SK-N-SH (cell line): ENCODE results near the gene SCOC. TPM values are rescaled to one million over a fixed set of nuclear protein-coding genes. Genes with fewer than 3 reads are reported as not detected.

Experiments used
- CTCF ChIA-PET: fragments of 300-600, 350-600 bp; formaldehyde crosslinking; extraction: SDS; loops from one replicate; lab custom pipeline; 2021; lab: Yijun Ruan, JAX
- POLR2A ChIA-PET: fragments of 350-600 bp; sonication (Branson Sonifier 250); formaldehyde crosslinking; extraction: SDS; loops from one replicate; lab custom pipeline; 2020; ENCODE audit warnings: antibody characterized with exemption, inconsistent platforms; lab: Yijun Ruan, JAX
- DNase-seq: peaks from one replicate; pipeline ENCODE4 v3.0.0; 2012
- H2AFZ ChIP-seq: fragments of 200-600 bp; sonication (generic); 2 replicates; pipeline ENCODE4 v1.8.1; 2016; ENCODE audit warnings: antibody characterized with exemption, mild to moderate bottlenecking, low read depth
- H3F3A ChIP-seq: fragments of 200-600 bp; sonication (generic); replicated peaks from 2 replicates; pipeline ENCODE3; 2016; ENCODE audit warnings: antibody characterized with exemption, mild to moderate bottlenecking; ENCODE audit not compliant: insufficient read depth
- H3K27ac ChIP-seq, 2 experiments: fragments of 200-500 bp in 1 of 2; fragments of 200-600 bp in 1 of 2; sonication (Bioruptor generic) in 1 of 2; sonication (generic), shearing (Covaris generic) in 1 of 2; 2 replicates each; pipeline versions ENCODE4 v1.5.1 to v1.6.1; 2014 to 2016; ENCODE audit warnings: low read depth in 2 of 2, inconsistent platforms in 1 of 2, low read length in 1 of 2, mild to moderate bottlenecking in 1 of 2, mixed read lengths in 1 of 2
- H3K27me3 ChIP-seq: fragments of 200-600 bp; sonication (generic), shearing (Covaris generic); 2 replicates; pipeline ENCODE4 v1.6.1; 2016; ENCODE audit warnings: mixed run types; ENCODE audit not compliant: insufficient read depth
- H3K36me3 ChIP-seq, 2 experiments: fragments of 200-500 bp in 1 of 2; fragments of 200-600 bp in 1 of 2; sonication (Bioruptor generic) in 1 of 2; sonication (generic) in 1 of 2; replicated peaks in 1 of 2; 2 replicates each; pipeline versions ENCODE3 to v1.5.1; 2014 to 2016; ENCODE audit warnings: low read length in 1 of 2, mild to moderate bottlenecking in 1 of 2; ENCODE audit not compliant: insufficient read depth in 2 of 2, control insufficient read depth in 1 of 2
- H3K4me1 ChIP-seq, 2 experiments: fragments of 200-500 bp in 1 of 2; fragments of 200-600 bp in 1 of 2; sonication (Bioruptor generic) in 1 of 2; sonication (generic), shearing (Covaris generic) in 1 of 2; 2 replicates each; pipeline versions ENCODE4 v1.5.1 to v1.6.1; 2014 to 2016; ENCODE audit warnings: low read depth in 1 of 2, low read length in 1 of 2, mixed run types in 1 of 2; ENCODE audit not compliant: insufficient read depth in 2 of 2, control insufficient read depth in 1 of 2
- H3K4me2 ChIP-seq: fragments of 200-600 bp; sonication (generic), shearing (Covaris generic); 2 replicates; pipeline ENCODE4 v1.6.1; 2017; ENCODE audit warnings: mixed run types
- H3K4me3 ChIP-seq, 2 experiments: fragments of 200-500 bp in 1 of 2; fragments of 200-600 bp in 1 of 2; sonication (Bioruptor generic) in 1 of 2; sonication (generic), shearing (Covaris generic) in 1 of 2; 2 replicates each; pipeline versions ENCODE4 v1.5.1 to v1.8.1; 2014 to 2016; ENCODE audit warnings: low read depth in 2 of 2, inconsistent platforms in 1 of 2, low read length in 1 of 2, mild to moderate bottlenecking in 1 of 2, mixed read lengths in 1 of 2, moderate library complexity in 1 of 2
- H3K79me2 ChIP-seq: fragments of 200-600 bp; sonication (generic); 2 replicates; pipeline ENCODE4 v1.8.1; 2017; ENCODE audit warnings: mild to moderate bottlenecking; ENCODE audit not compliant: insufficient read depth
- H3K9ac ChIP-seq: fragments of 200-600 bp; sonication (generic); 2 replicates; pipeline ENCODE4 v1.6.1; 2017; ENCODE audit warnings: mixed run types
- H3K9me2 ChIP-seq: fragments of 200-600 bp; sonication (generic); 2 replicates; pipeline ENCODE4 v1.6.1; 2017; ENCODE audit warnings: mixed run types
- H3K9me3 ChIP-seq: fragments of 200-600 bp; sonication (generic); 2 replicates; pipeline ENCODE4 v1.6.1; 2017; ENCODE audit warnings: mixed run types, mild to moderate bottlenecking, moderate library complexity
- H4K20me1 ChIP-seq: fragments of 200-600 bp; sonication (generic); 2 replicates; pipeline ENCODE4 v1.6.1; 2017; ENCODE audit warnings: mild to moderate bottlenecking, mixed run types; ENCODE audit not compliant: insufficient read depth
- ELF1 ChIP-seq: IDR thresholded peaks from 2 replicates; pipeline ENCODE4 v1.4.0; 2012
- EP300 ChIP-seq, 2 experiments: IDR thresholded peaks; 2 replicates each; pipeline versions ENCODE4 v1.4.0 to v1.6.1; 2012; ENCODE audit warnings: borderline replicate concordance in 1 of 2, low read depth in 1 of 2, low read length in 1 of 2
- EZH2phosphoT487 ChIP-seq: fragments of 200-600 bp; sonication (generic); IDR thresholded peaks from 2 replicates; pipeline ENCODE4 v1.6.1; 2017; ENCODE audit warnings: low read depth, mixed run types, mild to moderate bottlenecking, antibody characterized with exemption, moderate library complexity, borderline replicate concordance
- FOSL2 ChIP-seq: IDR thresholded peaks from 2 replicates; pipeline ENCODE4 v1.4.0; 2012; ENCODE audit warnings: low read depth, mild to moderate bottlenecking, moderate library complexity, borderline replicate concordance
- FOXJ3 ChIP-seq: sonication (generic); formaldehyde crosslinking; IDR thresholded peaks from 2 replicates; pipeline ENCODE4 v1.5.1; 2020; ENCODE audit warnings: mild to moderate bottlenecking, missing genetic modification reagents
- FOXM1 ChIP-seq: IDR thresholded peaks from 2 replicates; pipeline ENCODE4 v1.4.0; 2012; ENCODE audit warnings: low read depth, mild to moderate bottlenecking
- IRF3 ChIP-seq: fragments of 150-350 bp; IDR thresholded peaks from 2 replicates; pipeline ENCODE4 v1.6.1; 2016; ENCODE audit warnings: mild to moderate bottlenecking, low read depth, low read length
- JUND ChIP-seq: IDR thresholded peaks from 2 replicates; pipeline ENCODE4 v1.4.0; 2012
- MAX ChIP-seq: IDR thresholded peaks from 2 replicates; pipeline ENCODE4 v1.4.0; 2012; ENCODE audit warnings: low read depth
- MEF2A ChIP-seq: IDR thresholded peaks from 2 replicates; pipeline ENCODE4 v1.4.0; 2012; ENCODE audit warnings: low read depth, borderline replicate concordance
- NFIC ChIP-seq: IDR thresholded peaks from 2 replicates; pipeline ENCODE4 v1.4.0; 2012; ENCODE audit warnings: borderline replicate concordance
- POLR2AphosphoS5 ChIP-seq: IDR thresholded peaks from 2 replicates; pipeline ENCODE4 v1.6.1; 2012; ENCODE audit warnings: low read depth, low read length
- RAD21 ChIP-seq: IDR thresholded peaks from 2 replicates; pipeline ENCODE4 v1.6.1; 2012; ENCODE audit warnings: mild to moderate bottlenecking, low read length
- RCOR1 ChIP-seq: fragments of 150-350 bp; IDR thresholded peaks from 2 replicates; pipeline ENCODE4 v1.6.1; 2017; ENCODE audit warnings: antibody characterized with exemption, low read length
- REST ChIP-seq: IDR thresholded peaks from 2 replicates; pipeline ENCODE4 v1.6.1; 2012; ENCODE audit warnings: mild to moderate bottlenecking, low read depth, low read length, moderate library complexity
- RFX5 ChIP-seq: IDR thresholded peaks from 2 replicates; pipeline ENCODE4 v1.6.1; 2012; ENCODE audit warnings: mild to moderate bottlenecking, improper control_type of control experiment, low read length
- RXRA ChIP-seq: IDR thresholded peaks from 2 replicates; pipeline ENCODE4 v1.4.0; 2012; ENCODE audit warnings: low read depth, mild to moderate bottlenecking, borderline replicate concordance
- SMC3 ChIP-seq: IDR thresholded peaks from 2 replicates; pipeline ENCODE4 v1.6.1; 2012; ENCODE audit warnings: low read depth, low read length, improper control_type of control experiment
- USF1 ChIP-seq: IDR thresholded peaks from 2 replicates; pipeline ENCODE4 v1.4.0; 2012; ENCODE audit warnings: low read depth, borderline replicate concordance
- USF2 ChIP-seq: fragments of 150-350 bp; IDR thresholded peaks from 2 replicates; pipeline ENCODE4 v1.6.1; 2017; ENCODE audit warnings: antibody characterized with exemption, low read length, low read depth, borderline replicate concordance
- WGBS: methylation state at CpG from one replicate; pipeline ENCODE4 v1.1.6; 2017; ENCODE audit warnings: low lambda C conversion rate; 5-methylcytosine and 5-hydroxymethylcytosine counted together
- polyA plus RNA-seq, 3 experiments: library from polyadenylated mRNA; depleted of rRNA; stranded (reverse); fragments of >200 nt; gene quantifications; 2 replicates each; pipeline ENCODE4 v1.2.3, GENCODE V29; 2012

SCOC gene
- polyA plus RNA-seq, 1 of the 3 experiments (the other 2 are of a cell fraction), result 16.0 TPM

- no peak for TF ChIP-seq MAX
- no peak for TF ChIP-seq NFIC
- no peak for TF ChIP-seq FOSL2
- no peak for TF ChIP-seq RAD21
- no peak for TF ChIP-seq SMC3
- no peak for TF ChIP-seq IRF3
- TF ChIP-seq USF2, result no peak
- no peak for TF ChIP-seq RCOR1
- no peak for TF ChIP-seq JUND
- no peak for TF ChIP-seq RXRA
- TF ChIP-seq RFX5, result no peak
- no peak for TF ChIP-seq POLR2AphosphoS5
- no peak for TF ChIP-seq REST
- TF ChIP-seq ELF1, result no peak
- no peak for TF ChIP-seq EP300 (IDR thresholded peaks at IDR 0.05; ENCODE audit: borderline replicate concordance in 1 of 2, low read depth in 1 of 2, low read length in 1 of 2)
- TF ChIP-seq FOXJ3 (CRISPR knock-in tag), result no peak
- TF ChIP-seq FOXM1, result no peak
- TF ChIP-seq MEF2A, result no peak
- no peak for TF ChIP-seq EZH2phosphoT487
- no peak for TF ChIP-seq USF1
- Histone ChIP-seq H3K27ac (no peak overlapping the region), H3K9me3 (no peaks in the 10 kb centered on the region), H2AFZ (no peak overlapping the region), H3K4me1 (no peaks in the 10 kb centered on the region; a peak in 1 of 4 replicates), H3K4me3 (no peak overlapping the region), H3K4me2 (no peak overlapping the region), H4K20me1 (no peaks in the 10 kb centered on the region), H3K27me3 (no peaks in the 10 kb centered on the region; the same call in 1 of the 2 replicates), H3F3A (no peaks in the 10 kb centered on the region), H3K9ac (no peak overlapping the region), H3K79me2 (no peaks in the 10 kb centered on the region), H3K36me3 (no peaks in the 10 kb centered on the region), H3K9me2 (no peaks in the 10 kb centered on the region)
- CTCF ChIA-PET, result interaction anchor here (1.0 to 11.0 kb wide), 27 partner anchors 8 to 757 kb away, joined by 3 to 171 read pairs (median 8); partner anchors contain the start of genes CLGN, ELMOD2, SCOC and UCP1
- no peak for DNase-seq
- POLR2A ChIA-PET, result interaction anchor here (1.3 kb wide), 1 partner anchor 12 kb away, joined by 4 read pairs; the partner anchor contains the start of gene SCOC
- 87% methylated on average over 4 of the region's 4 CpGs for WGBS
These were observed 12.3 kb upstream of the SCOC start for GRCh38 chr4:140361099-140361498.
